K562 (cell line): Measurements from ENCODE around the gene PLXNA3. TPM values are rescaled to one million over a fixed set of nuclear protein-coding genes. Genes with fewer than 3 reads are reported as not detected.

Source experiments
- BRCA1 ChIP-seq, 2 experiments: fragments of 450-650 bp in 1 of 2; sonication (generic) in 1 of 2; formaldehyde crosslinking in 1 of 2; IDR thresholded peaks; 2 replicates each; pipeline versions ENCODE4 v1.5.0 to v1.6.1; 2017 to 2020; ENCODE audit warnings: mild to moderate bottlenecking in 1 of 2, missing genetic modification reagents in 1 of 2
- DDX20 ChIP-seq: fragments of 450-650 bp; IDR thresholded peaks from 2 replicates; pipeline ENCODE4 v1.6.1; 2016; ENCODE audit warnings: missing genetic modification characterization, low read depth, mild to moderate bottlenecking, missing compliant biosample characterization, moderate library complexity
- E2F3 ChIP-seq: fragments of 250-450 bp; sonication (Bioruptor Pico); IDR thresholded peaks from 2 replicates; pipeline ENCODE4 v1.4.0; 2020; ENCODE audit warnings: mild to moderate bottlenecking
- HMGN3 ChIP-seq: IDR thresholded peaks from 2 replicates; pipeline ENCODE4 v1.6.1; 2011; ENCODE audit warnings: borderline replicate concordance, low read depth, mild to moderate bottlenecking, mixed read lengths, low read length; ENCODE audit not compliant: insufficient read length; ENCODE audit errors: extremely low read depth
- NONO ChIP-seq, 2 experiments: fragments of 200-400 bp in 1 of 2; fragments of 450-650 bp in 1 of 2; formaldehyde crosslinking in 1 of 2; IDR thresholded peaks; 2 replicates each; pipeline ENCODE4 v1.6.1; 2017; ENCODE audit warnings: low read depth in 2 of 2, mild to moderate bottlenecking in 2 of 2, moderate library complexity in 2 of 2, low read length in 1 of 2
- PATZ1 ChIP-seq: fragments of 250-450 bp; sonication (Bioruptor Pico); IDR thresholded peaks from 2 replicates; pipeline ENCODE4 v1.5.0; 2020; ENCODE audit warnings: mild to moderate bottlenecking, borderline replicate concordance
- RBM17 ChIP-seq: fragments of 200-400 bp; formaldehyde crosslinking; IDR thresholded peaks from 2 replicates; pipeline ENCODE4 v1.6.1; 2017; ENCODE audit warnings: low read depth, mild to moderate bottlenecking, low read length, borderline replicate concordance
- TAF1 ChIP-seq: IDR thresholded peaks from 2 replicates; pipeline ENCODE4 v1.6.1; 2011; ENCODE audit warnings: mild to moderate bottlenecking, low read length, moderate library complexity; ENCODE audit not compliant: insufficient read depth, control insufficient read depth, severe bottlenecking; ENCODE audit errors: extremely low read depth
- ZNF133 ChIP-seq: fragments of 250-450 bp; sonication (Bioruptor Pico); IDR thresholded peaks from 2 replicates; pipeline ENCODE4 v1.4.0; 2020; ENCODE audit warnings: mild to moderate bottlenecking
- ZNF274 ChIP-seq: IDR thresholded peaks from 2 replicates; pipeline ENCODE4 v1.6.1; 2011; ENCODE audit warnings: low read depth, mild to moderate bottlenecking, low read length, moderate library complexity, borderline replicate concordance
- ZNF444 ChIP-seq: fragments of 250-450 bp; sonication (Bioruptor Pico); IDR thresholded peaks from 2 replicates; pipeline ENCODE4 v1.4.0; 2020; ENCODE audit warnings: mild to moderate bottlenecking, moderate library complexity
- polyA plus RNA-seq, 8 experiments: library from polyadenylated mRNA; depleted of rRNA in 4 of 8; stranded (reverse) in 5 of 8; unstranded in 3 of 8; fragments of >200 nt; fragmentation: Nextera tagmentation in 2 of 8; fragmentation: Illumina TruSeq in 1 of 8; extraction: Ambion mirVana in 2 of 8; extraction: Trizol in 1 of 8; gene quantifications; 2 replicates each; pipeline versions ENCODE4 v1.2.1 to v1.2.3, GENCODE V29; 2011 to 2014; ENCODE audit warnings: inconsistent platforms in 1 of 8, missing spikeins in 1 of 8
- total RNA-seq, 7 experiments: library from RNA; depleted of rRNA in 6 of 7; stranded (reverse); fragments of >200 nt in 6 of 7; fragmentation: Illumina TruSeq in 2 of 7; extraction: Trizol in 2 of 7; gene quantifications; 2 replicates each; pipeline versions ENCODE4 v1.2.1 to v1.2.3, GENCODE V29; 2011 to 2021; ENCODE audit warnings: low replicate concordance in 1 of 7
- TF ChIP-seq, protein P1 (sequence below), 2 experiments: fragments of 450-650 bp in 1 of 2; sonication (generic) in 1 of 2; formaldehyde crosslinking in 1 of 2; IDR thresholded peaks; 2 replicates each; pipeline versions ENCODE4 v1.7.1 to v1.9.0; 2016 to 2022; ENCODE audit warnings: inconsistent platforms in 1 of 2, mild to moderate bottlenecking in 1 of 2, missing genetic modification reagents in 1 of 2
- TF ChIP-seq, protein P2 (sequence below): sonication (generic); formaldehyde crosslinking; IDR thresholded peaks from 2 replicates; pipeline ENCODE4 v1.8.0; 2022; ENCODE audit warnings: mild to moderate bottlenecking, missing genetic modification reagents

Gene PLXNA3
- total and polyA plus RNA-seq, 9 of the 15 experiments (the other 6 are each of a cell fraction or from before 2014, with no cell fraction given): 0.32 to 47.8 (median 7.5) TPM

GRCh38 chrX:154478728-154479622 is 20.9 kb downstream of the PLXNA3 start, which contains the start of gene LAGE3 (continued):
- TF ChIP-seq, protein P1, sequence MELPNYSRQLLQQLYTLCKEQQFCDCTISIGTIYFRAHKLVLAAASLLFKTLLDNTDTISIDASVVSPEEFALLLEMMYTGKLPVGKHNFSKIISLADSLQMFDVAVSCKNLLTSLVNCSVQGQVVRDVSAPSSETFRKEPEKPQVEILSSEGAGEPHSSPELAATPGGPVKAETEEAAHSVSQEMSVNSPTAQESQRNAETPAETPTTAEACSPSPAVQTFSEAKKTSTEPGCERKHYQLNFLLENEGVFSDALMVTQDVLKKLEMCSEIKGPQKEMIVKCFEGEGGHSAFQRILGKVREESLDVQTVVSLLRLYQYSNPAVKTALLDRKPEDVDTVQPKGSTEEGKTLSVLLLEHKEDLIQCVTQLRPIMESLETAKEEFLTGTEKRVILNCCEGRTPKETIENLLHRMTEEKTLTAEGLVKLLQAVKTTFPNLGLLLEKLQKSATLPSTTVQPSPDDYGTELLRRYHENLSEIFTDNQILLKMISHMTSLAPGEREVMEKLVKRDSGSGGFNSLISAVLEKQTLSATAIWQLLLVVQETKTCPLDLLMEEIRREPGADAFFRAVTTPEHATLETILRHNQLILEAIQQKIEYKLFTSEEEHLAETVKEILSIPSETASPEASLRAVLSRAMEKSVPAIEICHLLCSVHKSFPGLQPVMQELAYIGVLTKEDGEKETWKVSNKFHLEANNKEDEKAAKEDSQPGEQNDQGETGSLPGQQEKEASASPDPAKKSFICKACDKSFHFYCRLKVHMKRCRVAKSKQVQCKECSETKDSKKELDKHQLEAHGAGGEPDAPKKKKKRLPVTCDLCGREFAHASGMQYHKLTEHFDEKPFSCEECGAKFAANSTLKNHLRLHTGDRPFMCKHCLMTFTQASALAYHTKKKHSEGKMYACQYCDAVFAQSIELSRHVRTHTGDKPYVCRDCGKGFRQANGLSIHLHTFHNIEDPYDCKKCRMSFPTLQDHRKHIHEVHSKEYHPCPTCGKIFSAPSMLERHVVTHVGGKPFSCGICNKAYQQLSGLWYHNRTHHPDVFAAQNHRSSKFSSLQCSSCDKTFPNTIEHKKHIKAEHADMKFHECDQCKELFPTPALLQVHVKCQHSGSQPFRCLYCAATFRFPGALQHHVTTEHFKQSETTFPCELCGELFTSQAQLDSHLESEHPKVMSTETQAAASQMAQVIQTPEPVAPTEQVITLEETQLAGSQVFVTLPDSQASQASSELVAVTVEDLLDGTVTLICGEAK (IDR thresholded peaks at IDR 0.05): no peak
- TF ChIP-seq, protein P1 (CRISPR knock-in tag; IDR thresholded peaks at IDR 0.05): no peak
- peak; percentile 98 for TF ChIP-seq E2F3 (CRISPR knock-in tag)
- no peak for TF ChIP-seq ZNF444 (CRISPR knock-in tag)
- TF ChIP-seq, protein P2, sequence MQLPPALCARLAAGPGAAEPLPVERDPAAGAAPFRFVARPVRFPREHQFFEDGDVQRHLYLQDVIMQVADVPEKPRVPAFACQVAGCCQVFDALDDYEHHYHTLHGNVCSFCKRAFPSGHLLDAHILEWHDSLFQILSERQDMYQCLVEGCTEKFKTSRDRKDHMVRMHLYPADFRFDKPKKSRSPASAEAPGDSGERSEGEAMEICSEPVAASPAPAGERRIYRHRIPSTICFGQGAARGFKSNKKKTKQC (CRISPR knock-in tag): peak; percentile 71; the same call in 1 of the 2 replicates
- TF ChIP-seq ZNF133 (CRISPR knock-in tag): no peak
- no peak for TF ChIP-seq BRCA1 (IDR thresholded peaks at IDR 0.05)
- no peak for TF ChIP-seq BRCA1 (CRISPR knock-in tag; IDR thresholded peaks at IDR 0.05)
- TF ChIP-seq DDX20 (tag): no peak
- TF ChIP-seq NONO (IDR thresholded peaks at IDR 0.05; ENCODE audit: low read depth in 2 of 2, low read length in 1 of 2): peak in 1 of 2 experiments; percentile 48; a peak in 1 of 4 replicates
- TF ChIP-seq PATZ1: no peak
- TF ChIP-seq TAF1: no peak
- peak; percentile 84 for TF ChIP-seq HMGN3
- no peak for TF ChIP-seq RBM17
- no peak for TF ChIP-seq ZNF274
